ENCODE data around the gene SBF2.

SBF2 gene

DNA sequence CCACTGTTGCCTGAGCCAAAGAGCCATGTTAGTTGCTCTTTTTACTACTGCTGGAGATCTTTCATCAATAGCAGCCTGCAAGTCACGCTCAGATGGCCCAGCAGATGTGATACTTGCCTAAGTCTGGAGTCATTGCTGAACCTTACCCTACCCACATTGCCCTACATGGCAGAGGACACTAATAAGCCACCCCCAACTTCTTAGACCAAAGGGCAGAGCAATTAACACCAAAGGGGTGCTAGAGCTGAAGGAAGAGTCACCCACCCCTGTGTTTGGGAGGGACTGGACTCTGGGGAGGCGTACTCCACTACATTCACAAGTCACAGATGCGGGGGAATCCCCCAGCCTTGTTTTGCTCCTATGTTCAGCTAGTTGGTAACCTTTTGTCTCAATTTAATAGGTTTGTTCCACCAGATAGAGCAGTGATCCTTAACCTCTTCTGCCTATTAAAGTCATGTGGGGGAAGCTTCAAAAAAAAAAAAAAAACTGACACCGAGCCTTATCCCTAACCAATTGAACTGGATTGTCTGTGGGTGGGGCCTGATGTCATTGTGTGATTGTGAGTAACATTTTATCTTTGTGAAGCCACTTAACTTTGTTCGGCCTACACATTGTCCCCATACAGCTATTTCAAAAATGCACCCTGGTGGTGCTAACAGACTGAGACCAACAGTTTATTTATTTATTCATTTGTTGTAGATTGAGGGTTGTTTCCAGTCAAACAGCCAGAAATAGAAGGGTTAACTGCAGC lies 23.9 kb upstream of the SBF2 start:
- peak; percentile 55 for DNase-seq (ENCODE audit: low spot score)
- TF ChIP-seq, protein P1, sequence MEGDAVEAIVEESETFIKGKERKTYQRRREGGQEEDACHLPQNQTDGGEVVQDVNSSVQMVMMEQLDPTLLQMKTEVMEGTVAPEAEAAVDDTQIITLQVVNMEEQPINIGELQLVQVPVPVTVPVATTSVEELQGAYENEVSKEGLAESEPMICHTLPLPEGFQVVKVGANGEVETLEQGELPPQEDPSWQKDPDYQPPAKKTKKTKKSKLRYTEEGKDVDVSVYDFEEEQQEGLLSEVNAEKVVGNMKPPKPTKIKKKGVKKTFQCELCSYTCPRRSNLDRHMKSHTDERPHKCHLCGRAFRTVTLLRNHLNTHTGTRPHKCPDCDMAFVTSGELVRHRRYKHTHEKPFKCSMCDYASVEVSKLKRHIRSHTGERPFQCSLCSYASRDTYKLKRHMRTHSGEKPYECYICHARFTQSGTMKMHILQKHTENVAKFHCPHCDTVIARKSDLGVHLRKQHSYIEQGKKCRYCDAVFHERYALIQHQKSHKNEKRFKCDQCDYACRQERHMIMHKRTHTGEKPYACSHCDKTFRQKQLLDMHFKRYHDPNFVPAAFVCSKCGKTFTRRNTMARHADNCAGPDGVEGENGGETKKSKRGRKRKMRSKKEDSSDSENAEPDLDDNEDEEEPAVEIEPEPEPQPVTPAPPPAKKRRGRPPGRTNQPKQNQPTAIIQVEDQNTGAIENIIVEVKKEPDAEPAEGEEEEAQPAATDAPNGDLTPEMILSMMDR (IDR thresholded peaks at IDR 0.05; ENCODE audit: borderline replicate concordance, control extremely low read depth, extremely low read depth, insufficient read depth, missing control alignments), result no peak
- in situ Hi-C loops (cut with MboI; ENCODE audit: low sequenced_read_pairs, unreplicated experiment), result loop anchor here (10.0 to 25.0 kb wide), 3 partner anchors 113 to 456 kb away; no protein-coding TSS in a partner anchor

DNA sequence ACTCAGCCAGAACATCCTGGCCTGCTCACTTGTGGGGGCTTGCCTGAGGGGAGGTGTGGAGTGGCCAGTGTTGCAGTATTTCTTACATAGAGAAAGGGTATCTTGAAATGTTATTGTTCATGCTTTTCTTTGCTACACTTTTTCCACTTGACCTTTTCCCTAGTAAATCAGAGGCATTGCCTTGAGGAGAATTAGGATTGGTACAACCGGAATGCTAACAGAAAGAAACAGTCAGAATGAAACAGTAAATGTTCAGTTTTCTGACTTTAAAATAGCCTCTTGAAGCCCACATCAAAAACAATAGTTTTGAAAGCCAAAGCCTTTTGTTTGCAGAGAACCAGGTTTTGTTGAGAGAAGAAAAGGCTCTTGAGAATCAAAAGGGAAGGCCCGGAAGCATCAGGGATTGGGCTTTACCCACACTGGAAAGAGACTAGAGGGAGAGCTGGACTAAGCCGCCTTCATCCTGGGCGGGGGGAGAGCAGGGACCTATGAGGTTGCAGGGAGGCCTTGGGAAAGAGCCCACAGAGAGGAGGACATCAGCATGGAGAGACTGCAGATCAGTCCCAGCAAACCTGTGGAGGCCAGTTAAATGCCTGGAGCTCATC lies 23.2 kb upstream of the SBF2 start:
- no peak for DNase-seq (ENCODE audit: low spot score)
- in situ Hi-C loops (cut with MboI; ENCODE audit: low sequenced_read_pairs, unreplicated experiment), result loop anchor here (10.0 to 25.0 kb wide), 3 partner anchors 112 to 455 kb away; no protein-coding TSS in a partner anchor
- TF ChIP-seq, protein P1 (IDR thresholded peaks at IDR 0.05; ENCODE audit: borderline replicate concordance, control extremely low read depth, extremely low read depth, insufficient read depth, missing control alignments), result no peak

DNA sequence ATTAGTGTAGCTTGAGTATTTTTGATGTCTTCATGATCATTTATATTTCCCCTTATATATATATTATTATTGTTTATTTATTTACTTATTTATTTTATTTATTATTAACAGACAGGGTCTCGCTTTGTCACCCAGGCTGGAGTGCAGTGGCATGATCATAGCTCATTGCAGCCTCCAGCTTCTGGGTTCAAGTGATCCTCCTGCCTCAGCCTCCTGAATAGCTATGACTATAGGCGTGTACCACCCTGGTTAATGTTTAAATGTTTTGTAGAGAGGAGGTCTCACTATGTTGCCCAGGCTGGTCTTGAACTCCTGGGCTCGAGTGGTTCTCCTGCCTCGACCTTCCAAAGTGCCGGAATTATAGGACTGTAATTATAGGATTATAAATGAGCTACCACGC lies 21.1 kb upstream of the SBF2 start:
- in situ Hi-C loops (cut with MboI; ENCODE audit: low sequenced_read_pairs, unreplicated experiment), result loop anchor here (10.0 to 25.0 kb wide), 3 partner anchors 110 to 453 kb away; no protein-coding TSS in a partner anchor
- no peak for DNase-seq (ENCODE audit: low spot score)
- TF ChIP-seq, protein P1 (IDR thresholded peaks at IDR 0.05; ENCODE audit: borderline replicate concordance, control extremely low read depth, extremely low read depth, insufficient read depth, missing control alignments), result no peak

DNA sequence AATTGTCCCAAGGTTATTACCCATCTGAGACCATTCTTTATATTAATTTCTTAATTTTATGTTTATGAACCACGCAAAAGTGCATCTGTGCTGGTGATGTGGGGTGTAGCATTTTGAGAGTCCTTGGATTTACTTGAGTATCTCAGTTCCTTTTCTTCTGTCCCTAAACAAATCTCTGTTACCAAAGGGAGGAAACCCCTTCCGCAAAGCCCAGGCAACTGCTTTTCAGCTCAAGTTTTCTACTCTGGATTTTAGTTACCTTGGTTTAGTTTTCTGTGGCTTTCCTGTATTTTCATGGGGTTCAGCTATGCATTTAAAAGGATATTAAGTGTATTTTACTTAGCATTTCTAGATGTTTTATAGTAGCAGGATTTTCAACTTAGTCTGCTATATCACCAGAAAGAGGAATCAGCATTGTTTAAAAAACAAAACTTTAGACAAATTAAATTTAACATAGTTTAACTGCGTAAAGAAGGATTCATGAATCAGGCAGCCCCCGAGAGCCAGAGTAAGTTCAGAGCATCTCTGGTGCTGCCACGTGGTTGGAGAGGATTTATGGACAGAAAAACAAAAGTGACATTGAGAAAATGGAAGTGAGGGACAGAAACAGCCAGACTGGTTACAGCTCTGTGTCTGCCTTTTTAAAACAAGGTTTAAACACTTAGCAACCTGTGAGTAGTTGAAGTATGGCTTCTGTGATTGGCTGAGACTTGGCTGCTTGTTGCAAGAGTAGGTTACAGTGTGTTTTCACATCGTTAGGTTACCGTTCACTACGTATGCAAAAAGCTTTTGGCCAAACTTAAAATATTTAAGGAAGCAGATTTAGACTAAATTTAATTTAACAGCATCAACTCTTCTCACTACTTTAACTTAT lies 20.4 kb upstream of the SBF2 start:
- TF ChIP-seq, protein P1 (IDR thresholded peaks at IDR 0.05; ENCODE audit: borderline replicate concordance, control extremely low read depth, extremely low read depth, insufficient read depth, missing control alignments), result no peak
- peak; percentile 47 for DNase-seq (ENCODE audit: low spot score)
- in situ Hi-C loops (cut with MboI; ENCODE audit: low sequenced_read_pairs, unreplicated experiment), result loop anchor here (10.0 to 25.0 kb wide), 3 partner anchors 110 to 452 kb away; no protein-coding TSS in a partner anchor

DNA sequence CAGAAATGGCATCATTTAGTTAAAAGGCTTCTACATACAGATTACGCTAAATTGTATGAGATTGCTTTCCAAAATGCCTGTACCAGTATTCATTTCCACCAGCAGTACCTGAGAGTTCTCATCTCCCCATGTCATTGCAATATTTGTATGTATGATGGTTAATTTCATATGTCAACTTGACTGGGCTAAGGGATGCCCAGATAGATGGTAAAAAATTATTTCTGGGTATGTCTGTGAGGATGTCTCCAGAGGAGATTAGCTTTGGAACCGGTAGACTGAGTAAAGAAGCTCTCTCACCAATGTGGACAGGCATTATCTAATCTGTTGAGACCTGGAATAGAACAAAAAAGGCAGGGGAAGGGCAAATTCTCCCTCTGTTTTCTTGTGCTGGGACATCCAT lies 17.8 kb upstream of the SBF2 start:
- in situ Hi-C loops (cut with MboI; ENCODE audit: low sequenced_read_pairs, unreplicated experiment), result loop anchor here (10.0 to 25.0 kb wide), 3 partner anchors 107 to 450 kb away; no protein-coding TSS in a partner anchor
- DNase-seq (ENCODE audit: low spot score), result no peak
- TF ChIP-seq, protein P1 (IDR thresholded peaks at IDR 0.05; ENCODE audit: borderline replicate concordance, control extremely low read depth, extremely low read depth, insufficient read depth, missing control alignments), result no peak

DNA sequence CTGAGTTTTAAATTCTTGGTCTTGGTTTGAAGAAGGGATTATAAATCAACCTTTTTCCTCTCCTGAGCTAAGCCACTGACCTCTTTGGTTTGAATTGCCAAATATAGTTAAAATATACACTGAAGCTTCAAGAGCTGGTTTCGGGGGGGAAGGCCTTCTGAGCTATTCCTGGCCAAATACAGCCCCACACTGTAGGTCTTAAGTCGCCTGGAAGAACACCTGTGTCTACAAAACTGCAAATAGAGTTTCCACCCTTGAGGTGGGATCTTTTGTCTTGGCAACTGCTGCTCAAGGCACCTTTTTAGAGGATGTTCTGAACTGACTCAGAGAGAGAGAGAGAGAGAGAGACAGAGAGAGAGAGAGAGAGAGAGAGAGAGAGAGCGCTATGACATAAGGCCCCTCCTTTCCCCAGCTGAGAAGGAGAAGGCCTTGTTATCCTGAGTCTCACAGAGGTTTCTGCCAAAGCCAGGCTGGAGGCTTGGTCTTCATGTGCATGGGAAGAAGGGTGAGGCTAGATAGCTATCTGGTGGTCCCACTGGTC lies 16.4 kb upstream of the SBF2 start:
- TF ChIP-seq, protein P1 (IDR thresholded peaks at IDR 0.05; ENCODE audit: borderline replicate concordance, control extremely low read depth, extremely low read depth, insufficient read depth, missing control alignments), result no peak
- DNase-seq (ENCODE audit: low spot score), result peak; percentile 39
- in situ Hi-C loops (cut with MboI; ENCODE audit: low sequenced_read_pairs, unreplicated experiment), result loop anchor here (10.0 to 25.0 kb wide), 3 partner anchors 106 to 448 kb away; no protein-coding TSS in a partner anchor
